ENCODE results near the gene NT5C3B. TPM values are rescaled to one million over a fixed set of nuclear protein-coding genes. Genes with fewer than 3 reads are reported as not detected.

NT5C3B gene
- total RNA-seq, 2 experiments from 2014 or later: 29.0 to 29.5 TPM

DNA sequence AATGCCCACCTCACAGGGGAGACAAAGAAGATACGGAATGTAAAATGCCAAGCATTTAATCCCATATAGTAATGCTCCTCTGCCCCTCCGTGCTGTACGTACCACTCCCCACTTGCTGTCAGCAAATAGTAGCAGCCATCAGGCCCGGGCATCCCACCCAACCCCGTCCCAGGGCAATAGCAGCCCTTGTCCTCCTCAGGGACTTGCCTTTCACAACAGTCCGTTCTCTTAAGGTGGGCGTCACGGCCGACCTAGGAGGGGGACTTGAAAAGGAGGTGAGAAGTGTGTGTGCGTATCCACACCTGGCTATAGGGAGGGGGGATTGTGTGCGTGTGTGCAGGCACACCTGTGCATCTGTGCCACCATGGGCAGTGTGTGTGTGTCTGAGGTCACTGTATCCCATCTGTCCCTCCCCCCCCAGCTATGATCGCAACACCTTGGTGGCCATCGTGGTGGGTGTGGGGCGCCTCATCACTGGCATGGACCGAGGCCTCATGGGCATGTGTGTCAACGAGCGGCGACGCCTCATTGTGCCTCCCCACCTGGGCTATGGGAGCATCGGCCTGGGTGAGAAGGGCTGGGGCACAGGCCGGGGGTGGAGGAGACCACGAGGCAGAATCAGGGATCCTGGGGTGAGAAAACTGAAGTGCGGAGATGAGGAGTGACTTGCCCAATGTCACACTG is 19.3 kb downstream of the NT5C3B start:
- peaks cover 4% of the 10 kb centered on the region for H3K27me3 Mint-ChIP-seq
- intact Hi-C loops (cut with micrococcal nuclease): no loop called here
- no peaks in the 10 kb centered on the region for H3K9me3 Mint-ChIP-seq
- H3K4me3 Mint-ChIP-seq: no peak overlapping the region
- DNase-seq: no peak
- peaks cover 9% of the 10 kb centered on the region for H3K4me1 Mint-ChIP-seq (ENCODE audit: low read depth)
- ChIA-PET CTCF (interaction anchor here (2.9 kb wide), 1 partner anchor 15 kb away, joined by 7 read pairs; no protein-coding TSS in a partner anchor), POLR2A (no interaction called here)
- no peak overlapping the region for H3K27ac Mint-ChIP-seq
- H3K36me3 Mint-ChIP-seq: no peaks in the 10 kb centered on the region

DNA sequence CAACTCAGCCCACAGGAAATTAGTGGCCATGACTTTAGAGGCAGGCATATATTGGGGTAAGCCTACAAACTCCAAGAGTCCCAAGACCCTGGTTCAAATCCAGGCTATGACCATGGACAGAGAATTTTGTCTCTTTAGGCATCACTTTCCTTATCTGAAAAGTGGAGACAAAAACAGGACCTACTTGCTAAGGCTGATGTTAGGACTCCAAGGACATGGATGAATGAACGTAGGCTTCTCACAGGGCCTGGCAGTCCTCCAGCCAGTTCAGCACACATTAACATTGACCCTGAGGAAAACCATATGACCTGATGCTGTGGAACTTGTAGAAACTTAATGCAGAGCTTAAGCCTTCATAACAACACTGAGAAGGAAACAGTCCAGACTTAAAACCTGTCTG is 21.8 kb downstream of the NT5C3B start:
- no peak overlapping the region for H3K27ac Mint-ChIP-seq
- ChIA-PET POLR2A (interaction anchor here (1.0 kb wide), 1 partner anchor 51 kb away, joined by 4 read pairs; the partner anchor contains the start of gene KLHL11), CTCF (interaction anchor here (2.9 kb wide), 1 partner anchor 13 kb away, joined by 7 read pairs; no protein-coding TSS in a partner anchor)
- no peak for DNase-seq
- H3K9me3 Mint-ChIP-seq: no peaks in the 10 kb centered on the region
- H3K36me3 Mint-ChIP-seq: no peaks in the 10 kb centered on the region
- no peak overlapping the region for H3K4me3 Mint-ChIP-seq
- intact Hi-C loops (cut with micrococcal nuclease): no loop called here
- peaks cover 4% of the 10 kb centered on the region for H3K27me3 Mint-ChIP-seq
- H3K4me1 Mint-ChIP-seq (ENCODE audit: low read depth): peaks cover 17% of the 10 kb centered on the region

DNA sequence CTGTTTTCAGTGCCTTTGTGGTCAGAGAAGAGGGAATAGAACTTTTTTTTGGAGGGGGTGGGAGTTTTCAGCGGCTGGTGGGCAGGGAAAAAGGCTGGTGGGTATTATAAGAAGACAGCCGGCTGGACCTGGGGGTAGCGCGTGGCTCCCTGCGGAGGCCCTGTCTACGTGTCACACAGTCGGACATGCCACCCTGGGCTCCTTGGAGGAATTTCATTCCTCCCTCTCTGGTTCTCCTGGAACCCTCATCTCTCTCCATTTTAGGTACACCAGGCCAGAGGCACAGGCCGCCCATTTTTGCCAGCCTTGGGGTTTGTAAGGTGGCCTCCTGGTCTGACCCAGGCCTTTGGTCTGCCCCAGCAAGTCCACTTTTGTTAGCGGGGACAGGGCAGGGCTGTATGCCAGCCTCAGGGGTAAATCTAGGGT is 22.3 kb downstream of the NT5C3B start:
- intact Hi-C loops (cut with micrococcal nuclease): no loop called here
- H3K27me3 Mint-ChIP-seq: peaks cover 4% of the 10 kb centered on the region
- no peak overlapping the region for H3K27ac Mint-ChIP-seq
- DNase-seq: no peak
- peaks cover 17% of the 10 kb centered on the region for H3K4me1 Mint-ChIP-seq (ENCODE audit: low read depth)
- H3K9me3 Mint-ChIP-seq: no peaks in the 10 kb centered on the region
- no peak overlapping the region for H3K4me3 Mint-ChIP-seq
- H3K36me3 Mint-ChIP-seq: no peaks in the 10 kb centered on the region
- CTCF ChIA-PET: interaction anchor here (2.9 kb wide), 1 partner anchor 12 kb away, joined by 7 read pairs; no protein-coding TSS in a partner anchor
- POLR2A ChIA-PET: no interaction called here

DNA sequence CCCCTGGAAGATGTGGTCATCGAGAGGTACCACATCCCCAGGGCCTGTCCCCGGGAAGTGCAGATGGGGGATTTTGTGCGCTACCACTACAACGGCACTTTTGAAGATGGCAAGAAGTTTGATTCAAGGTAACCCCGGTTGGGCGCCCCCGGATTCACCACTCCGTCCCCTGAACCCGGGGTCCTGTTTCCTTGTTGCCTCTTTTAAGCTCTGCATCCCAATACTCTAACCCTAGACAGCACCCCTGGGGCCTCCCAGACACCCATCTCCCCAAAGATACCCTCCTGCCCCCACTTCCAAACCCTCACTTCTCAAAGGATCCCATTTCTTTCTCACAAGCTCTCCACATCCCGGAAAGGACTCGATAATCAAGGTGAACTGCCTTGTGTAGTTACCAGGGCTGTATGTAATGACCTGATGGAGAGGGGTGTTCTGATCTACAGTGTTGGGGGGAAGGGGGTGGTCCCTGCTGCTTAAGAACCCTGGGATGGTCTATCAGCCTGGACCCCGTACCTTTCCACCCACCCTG is 22.8 kb downstream of the NT5C3B start:
- Mint-ChIP-seq H3K4me1 (ENCODE audit: low read depth) (peaks cover 17% of the 10 kb centered on the region), H3K9me3 (no peaks in the 10 kb centered on the region), H3K36me3 (no peaks in the 10 kb centered on the region), H3K27me3 (peaks cover 2% of the 10 kb centered on the region), H3K27ac (no peak overlapping the region), H3K4me3 (peak overlapping the region; percentile 39)
- DNase-seq: no peak
- CTCF ChIA-PET: interaction anchor here (0.7 kb wide), 1 partner anchor 75 kb away, joined by 4 read pairs; no protein-coding TSS in a partner anchor
- POLR2A ChIA-PET: no interaction called here
- intact Hi-C loops (cut with micrococcal nuclease): no loop called here

DNA sequence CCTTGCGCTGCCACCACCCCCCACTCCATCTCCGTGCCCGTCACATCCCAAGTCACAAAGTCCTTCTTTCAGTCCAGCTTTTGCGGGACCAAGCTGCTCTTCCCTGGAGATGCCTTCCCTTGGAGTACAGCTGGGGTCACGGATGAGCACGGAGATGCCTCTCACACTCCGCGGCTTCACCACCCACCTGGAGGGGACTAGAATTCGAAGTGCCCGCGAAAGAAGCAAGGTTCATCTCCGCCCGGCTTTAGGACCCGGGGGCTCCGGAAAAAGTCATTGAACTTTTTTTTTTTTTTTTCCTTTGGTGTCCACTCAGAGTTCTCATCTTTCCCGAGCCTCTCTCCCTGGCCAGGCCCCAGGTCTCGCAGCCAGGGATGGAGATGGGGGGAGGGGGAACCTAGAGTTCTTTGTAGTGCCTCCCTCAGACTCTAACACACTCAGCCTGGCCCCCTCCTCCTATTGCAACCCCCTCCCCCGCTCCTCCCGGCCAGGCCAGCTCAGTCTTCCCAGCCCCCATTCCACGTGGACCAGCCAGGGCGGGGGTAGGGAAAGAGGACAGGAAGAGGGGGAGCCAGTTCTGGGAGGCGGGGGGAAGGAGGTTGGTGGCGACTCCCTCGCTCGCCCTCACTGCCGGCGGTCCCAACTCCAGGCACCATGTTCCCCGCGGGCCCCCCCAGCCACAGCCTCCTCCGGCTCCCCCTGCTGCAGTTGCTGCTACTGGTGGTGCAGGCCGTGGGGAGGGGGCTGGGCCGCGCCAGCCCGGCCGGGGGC is 23.5 kb downstream of the NT5C3B start, which contains the start of gene FKBP10:
TSS of gene FKBP10 (plus strand) at position 624 of the 771 bp plus-strand sequence. CDS start at position 655, 31 bp downstream.
- Mint-ChIP-seq H3K36me3 (no peaks in the 10 kb centered on the region), H3K27me3 (peaks cover 2% of the 10 kb centered on the region), H3K9me3 (no peaks in the 10 kb centered on the region), H3K4me1 (ENCODE audit: low read depth) (peaks cover 17% of the 10 kb centered on the region), H3K4me3 (peak within 1 kb of the TSS; percentile 82), H3K27ac (peak within 1 kb of the TSS; percentile 30)
- ChIA-PET CTCF (interaction anchor here (0.7 to 3.1 kb wide), 10 partner anchors 10 to 207 kb away, joined by 3 to 27 read pairs (median 6); partner anchors contain the start of genes JUP and NKIRAS2), POLR2A (interaction anchor here (1.1 to 2.0 kb wide), 2 partner anchors 27 to 124 kb away, joined by 4 to 7 read pairs; partner anchors contain the start of gene EIF1)
- DNase-seq: peak; percentile 41
- intact Hi-C loops (cut with micrococcal nuclease): no loop called here

DNA sequence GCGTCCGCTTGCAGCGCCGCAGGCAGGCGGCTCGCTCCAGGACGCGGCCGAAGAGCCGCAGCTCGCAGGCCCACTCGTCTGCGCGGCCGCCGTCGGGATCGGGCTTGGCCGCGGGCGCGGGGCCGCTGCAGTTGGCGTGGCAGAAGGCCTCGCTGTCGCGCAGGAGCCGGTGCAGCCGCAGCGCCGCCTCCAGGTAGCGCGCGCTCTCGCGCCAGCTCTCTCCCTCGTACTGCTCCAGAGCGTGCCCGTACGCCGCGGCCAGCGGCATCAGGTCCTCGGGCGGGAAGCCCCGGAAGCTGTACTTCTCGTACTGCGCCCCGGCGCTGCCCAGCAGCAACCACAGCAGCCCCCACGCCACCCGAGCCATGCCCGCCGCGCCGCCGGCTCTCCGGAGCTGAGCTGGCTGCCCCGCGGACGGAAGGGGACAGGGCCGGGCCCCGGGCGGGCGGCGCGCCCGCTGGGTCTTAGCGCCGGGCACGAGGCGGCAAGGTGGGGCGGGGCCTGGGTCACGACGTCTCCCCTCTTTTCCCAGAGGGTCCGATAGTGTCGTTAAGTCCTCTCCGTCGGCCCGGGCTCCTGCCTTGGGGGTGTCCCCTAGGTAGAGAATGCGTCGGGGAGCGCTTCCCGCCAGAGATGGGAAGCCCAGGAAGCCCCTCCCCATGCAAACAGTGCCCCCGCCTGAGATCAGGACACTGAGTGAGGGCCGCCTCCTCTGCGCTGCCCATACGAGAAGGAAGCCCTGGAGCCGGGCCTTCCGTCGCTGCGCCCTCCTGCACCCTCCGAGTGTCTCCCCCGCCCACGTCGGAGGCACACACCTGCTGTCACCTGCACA is 24.3 kb downstream of the NT5C3B start, which contains the start of gene P3H4:
TSS of gene P3H4 (minus strand) at position 401 of the 832 bp plus-strand sequence. CDS start at position 367, 34 bp downstream.
- POLR2A ChIA-PET: interaction anchor here (0.7 to 2.0 kb wide), 4 partner anchors 26 to 148 kb away, joined by 3 to 7 read pairs (median 4); partner anchors contain the start of gene EIF1
- no peaks in the 10 kb centered on the region for H3K9me3 Mint-ChIP-seq
- H3K4me1 Mint-ChIP-seq (ENCODE audit: low read depth): peaks cover 17% of the 10 kb centered on the region
- intact Hi-C loops (cut with micrococcal nuclease): no loop called here
- DNase-seq: peak; percentile 80
- peak within 1 kb of the TSS; percentile 82 for H3K4me3 Mint-ChIP-seq
- no peaks in the 10 kb centered on the region for H3K36me3 Mint-ChIP-seq
- H3K27ac Mint-ChIP-seq: peak within 1 kb of the TSS; percentile 30
- CTCF ChIA-PET: interaction anchor here (0.5 to 3.1 kb wide), 20 partner anchors 8 to 370 kb away, joined by 3 to 27 read pairs (median 4); partner anchors contain the start of genes EIF1, JUP, KCNH4 and NKIRAS2
- peaks cover 2% of the 10 kb centered on the region for H3K27me3 Mint-ChIP-seq

DNA sequence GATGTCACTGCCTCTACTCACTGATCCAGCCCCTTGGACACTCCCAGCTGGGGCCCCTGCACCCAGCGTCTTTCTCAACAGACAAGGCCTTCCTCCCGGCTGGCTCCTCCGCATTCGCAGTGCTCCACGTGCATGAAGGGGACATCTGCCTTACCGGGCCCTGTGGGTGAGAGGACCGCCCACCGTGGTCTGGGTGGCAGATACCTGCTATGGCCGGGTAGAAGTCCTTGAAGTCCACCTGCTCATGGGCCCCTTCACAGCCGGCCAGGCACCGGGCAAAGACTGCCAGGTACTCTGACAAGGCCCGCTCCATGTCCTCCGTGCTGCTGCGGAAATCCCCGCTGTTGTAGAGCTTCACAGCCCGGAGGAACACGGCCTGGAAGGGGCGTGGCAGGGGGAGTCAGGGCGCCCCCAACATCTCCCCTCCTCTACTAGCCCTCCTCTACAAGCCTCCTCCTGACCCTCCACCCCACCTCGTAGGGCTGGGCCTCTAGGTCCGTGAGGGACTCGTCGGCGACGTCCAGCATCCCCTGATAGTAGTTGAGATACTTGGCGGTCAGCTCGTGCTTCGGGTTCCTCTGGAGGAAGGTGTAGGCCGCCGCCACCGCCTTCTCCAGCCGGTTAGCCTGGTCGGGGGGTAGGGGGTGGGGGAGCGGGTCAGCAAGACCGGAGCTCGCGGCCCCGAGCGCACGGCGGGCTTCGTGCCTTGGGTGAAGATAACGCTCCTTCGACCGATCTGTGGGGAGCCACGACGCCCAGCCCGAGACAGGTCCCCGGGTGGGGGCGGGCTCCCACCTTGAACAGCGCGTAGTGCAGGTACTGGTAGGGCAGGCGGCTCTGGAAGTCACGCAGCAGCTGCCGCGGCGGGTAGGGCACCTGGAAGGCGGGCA is 25.1 kb downstream of the NT5C3B start:
- POLR2A ChIA-PET: interaction anchor here (0.7 to 2.0 kb wide), 4 partner anchors 25 to 149 kb away, joined by 3 to 7 read pairs (median 4); partner anchors contain the start of gene EIF1
- H3K9me3 Mint-ChIP-seq: no peaks in the 10 kb centered on the region
- no peaks in the 10 kb centered on the region for H3K36me3 Mint-ChIP-seq
- H3K4me3 Mint-ChIP-seq: peak overlapping the region; percentile 59
- no peak overlapping the region for H3K27ac Mint-ChIP-seq
- H3K27me3 Mint-ChIP-seq: peaks cover 2% of the 10 kb centered on the region
- DNase-seq: no peak
- CTCF ChIA-PET: interaction anchor here (0.5 to 3.1 kb wide), 17 partner anchors 9 to 371 kb away, joined by 3 to 27 read pairs (median 5); partner anchors contain the start of genes EIF1, JUP, KCNH4 and ODAD4
- peaks cover 17% of the 10 kb centered on the region for H3K4me1 Mint-ChIP-seq (ENCODE audit: low read depth)
- intact Hi-C loops (cut with micrococcal nuclease): no loop called here

DNA sequence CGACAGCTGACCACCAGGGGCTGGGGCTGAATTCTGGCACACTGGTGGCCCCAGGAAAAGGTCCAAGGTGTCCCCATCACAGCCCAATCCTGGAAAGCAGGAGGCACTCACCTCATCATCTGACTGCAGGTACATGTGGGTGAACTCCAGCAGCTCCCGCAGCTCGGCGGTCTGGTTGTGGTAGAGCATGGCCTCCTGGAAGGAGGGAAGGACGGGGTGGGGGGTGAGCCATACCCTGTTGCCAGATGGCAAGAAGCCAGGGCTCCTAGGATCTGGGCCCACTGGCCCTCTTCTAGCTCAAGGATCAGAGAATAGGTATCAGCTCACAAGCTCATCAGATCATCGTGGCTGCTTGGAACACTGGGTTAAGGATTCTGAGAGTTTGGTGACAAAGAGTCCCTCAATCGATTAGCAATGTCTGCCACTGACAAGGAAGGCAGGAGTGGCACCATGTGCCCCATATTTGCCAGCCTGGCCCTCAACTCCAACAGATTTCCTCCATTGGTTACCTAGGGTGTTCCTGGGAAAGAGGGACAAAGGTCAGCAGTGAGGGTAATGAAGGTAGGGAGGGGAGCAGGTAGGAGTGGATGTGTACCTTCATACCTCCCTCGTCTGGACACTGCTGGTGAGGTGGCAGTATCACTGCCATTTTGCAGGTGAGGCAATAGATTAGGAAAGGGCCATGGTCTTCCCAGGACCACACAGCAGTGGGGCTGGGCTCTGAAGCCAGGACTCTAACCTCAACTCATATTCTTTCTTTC is 29.2 kb downstream of the NT5C3B start:
- H3K4me1 Mint-ChIP-seq (ENCODE audit: low read depth): peaks cover 8% of the 10 kb centered on the region
- no peak for DNase-seq
- no peak overlapping the region for H3K27ac Mint-ChIP-seq
- H3K9me3 Mint-ChIP-seq: no peaks in the 10 kb centered on the region
- no peaks in the 10 kb centered on the region for H3K36me3 Mint-ChIP-seq
- ChIA-PET CTCF (interaction anchor here (0.6 kb wide), 1 partner anchor 47 kb away, joined by 3 read pairs; no protein-coding TSS in a partner anchor), POLR2A (no interaction called here)
- H3K4me3 Mint-ChIP-seq: no peak overlapping the region
- no peaks in the 10 kb centered on the region for H3K27me3 Mint-ChIP-seq
- intact Hi-C loops (cut with micrococcal nuclease): no loop called here

DNA sequence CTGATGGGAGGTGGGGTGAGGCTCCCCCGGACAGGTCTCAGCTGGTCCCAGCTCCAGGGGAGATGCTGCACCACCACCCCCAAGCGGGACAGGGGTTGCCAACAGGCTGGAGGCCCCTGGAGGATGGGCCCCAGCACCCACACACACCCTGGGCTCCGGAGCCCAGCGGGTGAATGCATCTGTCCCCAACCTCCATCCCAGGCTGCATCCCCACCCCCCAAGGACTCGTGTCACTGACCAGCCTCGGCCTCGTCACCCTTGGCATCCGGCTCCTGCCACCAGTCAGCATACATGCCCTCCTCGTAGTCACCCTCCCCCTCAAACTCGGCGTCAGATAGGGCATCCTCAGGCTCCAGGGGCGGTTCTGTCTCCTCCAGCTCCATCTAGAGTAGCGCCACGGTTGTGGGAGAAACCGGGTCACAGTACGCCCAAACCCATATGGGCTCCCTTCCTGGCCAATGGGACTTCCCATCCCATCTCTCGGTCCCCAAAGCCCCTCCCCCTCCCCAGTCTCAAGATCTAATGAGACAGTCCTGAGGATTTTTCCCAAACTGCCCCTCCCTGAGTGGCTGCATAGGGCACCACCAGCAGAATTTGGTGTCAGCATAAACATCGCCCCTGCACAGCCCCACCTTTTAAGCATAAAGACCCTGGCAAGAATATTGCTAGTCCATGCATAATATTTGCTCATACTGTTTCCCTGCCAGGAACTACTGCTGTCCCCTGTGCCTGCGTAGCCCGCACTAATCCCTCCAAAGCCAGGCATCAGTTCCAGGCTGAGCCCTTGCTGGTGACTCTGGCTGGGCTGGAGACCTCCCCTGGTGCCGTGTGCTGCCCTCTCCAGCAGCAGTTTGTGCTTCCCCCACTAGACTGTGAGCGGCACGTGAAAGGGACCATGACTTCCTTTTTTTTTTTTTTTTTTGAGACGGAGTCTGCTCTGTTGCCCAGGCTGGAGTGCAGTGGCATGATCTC is 32.7 kb downstream of the NT5C3B start:
- no peak for DNase-seq

More for the DNA sequence above, 32.7 kb downstream of the NT5C3B start:
- H3K36me3 Mint-ChIP-seq: no peaks in the 10 kb centered on the region
- intact Hi-C loops (cut with micrococcal nuclease): no loop called here
- no peaks in the 10 kb centered on the region for H3K9me3 Mint-ChIP-seq
- ChIA-PET CTCF (interaction anchor here (0.5 to 7.1 kb wide), 5 partner anchors 8 to 1099 kb away, joined by 3 to 65 read pairs (median 20); partner anchors contain the start of genes HAP1, JUP and P3H4), POLR2A (no interaction called here)
- no peaks in the 10 kb centered on the region for H3K27me3 Mint-ChIP-seq
- peaks cover 3% of the 10 kb centered on the region for H3K4me1 Mint-ChIP-seq (ENCODE audit: low read depth)
- H3K27ac Mint-ChIP-seq: no peak overlapping the region
- no peak overlapping the region for H3K4me3 Mint-ChIP-seq

All from activated CD4-positive, alpha-beta memory T cell treated with anti-CD3 and anti-CD28 coated beads for 36 hours (primary cell).